Activated naive CD4-positive, alpha-beta T cell treated with anti-CD3 and anti-CD28 coated beads for 36 hours (primary cell): Measurements from ENCODE around the gene STAG2. TPM values are rescaled to one million over a fixed set of nuclear protein-coding genes. Genes with fewer than 3 reads are reported as not detected.
"Not testable (repeated sequence)": the region's sequence is repeated elsewhere in the genome, so short reads cannot be mapped to it uniquely, and the experiment has no call there.

Experiments used
- CTCF ChIA-PET: fragments of 350-600 bp; sonication (Branson Sonifier 250); formaldehyde crosslinking; loops from one replicate; lab custom pipeline; 2021; ENCODE audit warnings: antibody characterized with exemption; lab: Charles Lee
- DNase-seq: peaks from one replicate; pipeline ENCODE4 v3.0.0-alpha.2; 2020
- H3K27ac Mint-ChIP-seq: one replicate; pipeline ENCODE4 v1.8.0; 2021; ENCODE audit warnings: mild to moderate bottlenecking, mixed read lengths
- H3K27me3 Mint-ChIP-seq: one replicate; pipeline ENCODE4 v1.8.0; 2021; ENCODE audit warnings: low read depth, mixed read lengths
- H3K36me3 Mint-ChIP-seq: one replicate; pipeline ENCODE4 v1.8.0; 2021; ENCODE audit warnings: low read depth, mixed read lengths
- H3K4me1 Mint-ChIP-seq: one replicate; pipeline ENCODE4 v1.8.0; 2021; ENCODE audit warnings: low read depth, mixed read lengths
- H3K4me3 Mint-ChIP-seq: one replicate; pipeline ENCODE4 v1.8.0; 2021; ENCODE audit warnings: mild to moderate bottlenecking, moderate library complexity, mixed read lengths
- H3K9me3 Mint-ChIP-seq: one replicate; pipeline ENCODE4 v1.8.0; 2021; ENCODE audit warnings: mixed read lengths
- intact Hi-C: fragments of 100-400 bp; cut with micrococcal nuclease; formaldehyde crosslinking; loops from one replicate; pipeline ENCODE4 v1.15.1; 2023
- total RNA-seq, 2 experiments: library from RNA; stranded (reverse); gene quantifications; one replicate each; pipeline ENCODE4 v1.2.3, GENCODE V29; 2021

The STAG2 gene
- total RNA-seq, 2 experiments from 2014 or later, result 84.5 to 86.0 TPM

GRCh38 chrX:124084417-124084816, 122.9 kb downstream of the STAG2 start:
- CTCF ChIA-PET, H3K9me3 Mint-ChIP-seq, DNase-seq, H3K27ac Mint-ChIP-seq, H3K27me3 Mint-ChIP-seq, H3K4me3 Mint-ChIP-seq, intact Hi-C loops: not testable (repeated sequence)
- Mint-ChIP-seq H3K36me3 (peaks cover 25% of the 10 kb centered on the region), H3K4me1 (peaks cover 26% of the 10 kb centered on the region)

- Mint-ChIP-seq H3K9me3 (no peaks in the 10 kb centered on the region), H3K36me3 (peaks cover 26% of the 10 kb centered on the region), H3K4me1 (peaks cover 28% of the 10 kb centered on the region), H3K27ac (peak overlapping the region; percentile 46), H3K27me3 (no peaks in the 10 kb centered on the region), H3K4me3 (no peak overlapping the region)
- CTCF ChIA-PET, result no interaction called here
- no peak for DNase-seq
- intact Hi-C loops, result loop anchor here (5.0 kb wide), 2 partner anchors 208 to 302 kb away; no protein-coding TSS in a partner anchor
Measured at GRCh38 chrX:124085063-124085462, 123.6 kb downstream of the STAG2 start.

DNA sequence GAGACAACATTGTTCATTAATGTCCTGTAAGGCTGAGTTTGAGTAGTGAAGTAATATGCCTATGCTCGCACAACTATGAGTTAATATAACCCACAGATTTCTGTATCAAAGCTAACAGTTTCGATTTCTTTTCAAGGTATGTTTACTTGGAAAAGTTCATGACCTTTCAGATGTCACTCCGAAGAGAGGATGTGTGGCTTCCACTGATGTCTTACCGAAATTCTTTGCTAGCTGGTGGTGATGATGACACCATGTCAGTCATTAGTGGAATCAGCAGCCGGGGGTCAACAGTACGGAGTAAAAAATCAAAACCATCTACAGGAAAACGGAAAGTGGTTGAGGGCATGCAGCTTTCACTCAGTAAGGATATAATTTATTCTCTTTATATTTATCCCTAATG, 124.9 kb downstream of the STAG2 start:
- Mint-ChIP-seq H3K36me3 (peaks cover 25% of the 10 kb centered on the region), H3K9me3 (no peaks in the 10 kb centered on the region), H3K27ac (peak overlapping the region; percentile 83), H3K4me1 (peaks cover 28% of the 10 kb centered on the region), H3K4me3 (no peak overlapping the region), H3K27me3 (no peaks in the 10 kb centered on the region)
- CTCF ChIA-PET, result interaction anchor here (0.6 to 1.2 kb wide), 4 partner anchors 22 to 253 kb away, joined by 3 to 5 read pairs (median 3); no protein-coding TSS in a partner anchor
- DNase-seq, result peak; percentile 58
- intact Hi-C loops, result loop anchor here (1.0 to 5.0 kb wide), 7 partner anchors 22 to 301 kb away; no protein-coding TSS in a partner anchor

DNA sequence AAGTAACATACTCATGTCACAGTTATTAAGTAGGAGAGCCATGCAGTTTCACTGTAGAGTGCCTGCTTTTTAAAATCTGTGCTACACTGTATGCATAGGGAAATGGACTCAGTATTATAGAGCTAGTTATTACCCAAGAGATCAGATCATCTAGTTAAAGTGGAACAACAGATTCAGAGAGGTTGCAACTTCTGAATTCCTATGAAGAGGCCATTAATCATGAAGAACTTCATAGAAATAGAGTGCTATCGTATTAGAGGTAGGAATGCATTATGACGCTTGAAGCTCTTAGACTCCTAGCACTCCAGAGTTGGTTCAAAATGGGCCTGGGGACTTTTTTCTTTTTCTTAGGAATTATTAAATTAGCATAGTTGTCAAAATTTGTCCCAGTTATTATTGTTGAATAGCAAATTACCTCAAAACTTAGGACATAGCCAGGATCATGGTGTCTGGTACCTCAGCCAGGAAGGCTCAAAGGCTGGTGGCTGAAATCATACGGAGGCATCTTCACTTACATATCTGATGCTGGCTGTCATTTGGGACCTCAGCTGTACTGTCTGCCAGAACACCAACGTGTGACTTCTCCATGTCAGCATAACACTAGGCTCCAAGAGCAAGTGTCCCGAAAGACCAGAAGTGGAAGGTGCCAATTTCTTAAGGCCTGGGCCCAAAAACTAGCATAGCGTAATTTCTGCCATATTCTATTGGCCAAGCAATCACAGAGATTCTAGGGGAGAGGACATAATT, 125.7 kb downstream of the STAG2 start:
- intact Hi-C loops, result loop anchor here (1.0 to 5.0 kb wide), 7 partner anchors 23 to 300 kb away; no protein-coding TSS in a partner anchor
- no peaks in the 10 kb centered on the region for H3K9me3 Mint-ChIP-seq
- CTCF ChIA-PET, result interaction anchor here (0.6 to 1.2 kb wide), 4 partner anchors 23 to 254 kb away, joined by 3 to 5 read pairs (median 3); no protein-coding TSS in a partner anchor
- peak overlapping the region; percentile 83 for H3K27ac Mint-ChIP-seq
- H3K27me3 Mint-ChIP-seq, result no peaks in the 10 kb centered on the region
- no peak overlapping the region for H3K4me3 Mint-ChIP-seq
- H3K4me1 Mint-ChIP-seq, result peaks cover 25% of the 10 kb centered on the region
- peaks cover 24% of the 10 kb centered on the region for H3K36me3 Mint-ChIP-seq
- no peak for DNase-seq

DNA sequence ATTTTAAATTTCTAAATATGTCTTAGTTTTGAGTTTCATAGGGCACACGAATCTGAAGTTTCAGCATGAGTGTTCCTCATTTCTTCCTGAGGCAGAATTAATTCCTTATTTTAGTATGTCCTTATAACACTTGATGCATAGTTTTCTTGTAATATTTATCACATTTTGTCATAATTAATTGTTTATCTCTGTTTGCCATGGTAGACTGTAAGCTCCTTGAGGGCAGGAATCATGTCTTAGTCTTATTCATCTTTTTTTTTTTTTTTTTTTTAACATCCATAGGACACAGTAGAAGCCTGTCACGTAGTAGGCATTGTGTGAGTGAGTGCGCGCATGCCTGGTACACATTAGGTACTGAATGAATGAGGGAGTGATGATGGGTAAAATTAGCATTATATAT, 131.7 kb downstream of the STAG2 start:
- Mint-ChIP-seq H3K4me1 (peaks cover 8% of the 10 kb centered on the region), H3K27ac (no peak overlapping the region), H3K36me3 (peaks cover 25% of the 10 kb centered on the region), H3K27me3 (no peaks in the 10 kb centered on the region), H3K9me3 (no peaks in the 10 kb centered on the region), H3K4me3 (no peak overlapping the region)
- DNase-seq, result no peak
- intact Hi-C loops, result no loop called here
- CTCF ChIA-PET, result interaction anchor here (0.6 kb wide), 1 partner anchor 117 kb away, joined by 5 read pairs; no protein-coding TSS in a partner anchor

DNA sequence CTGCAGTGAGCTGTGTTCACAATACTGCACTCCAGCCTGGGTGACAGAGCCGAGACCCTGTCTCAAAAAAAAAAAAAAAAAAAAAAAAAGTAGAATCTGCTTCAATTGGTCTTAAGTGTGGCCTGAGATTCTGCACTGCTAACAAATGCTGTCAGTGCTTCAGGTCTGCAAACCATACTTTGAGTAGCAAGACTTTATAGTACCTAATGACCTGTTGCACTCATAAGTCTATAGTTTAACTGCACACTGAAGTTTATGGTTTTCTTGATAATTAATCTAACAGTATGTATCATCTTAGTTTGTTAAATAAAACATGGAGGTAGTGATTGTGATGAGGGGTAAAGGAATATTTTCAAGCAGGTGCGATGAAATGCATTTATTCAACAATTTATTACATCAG, 135.6 kb downstream of the STAG2 start:
- H3K4me1 Mint-ChIP-seq, result peaks cover 6% of the 10 kb centered on the region
- no peak for DNase-seq
- no peaks in the 10 kb centered on the region for H3K9me3 Mint-ChIP-seq
- H3K27ac Mint-ChIP-seq, result no peak overlapping the region
- no peak overlapping the region for H3K4me3 Mint-ChIP-seq
- no peaks in the 10 kb centered on the region for H3K27me3 Mint-ChIP-seq
- peaks cover 20% of the 10 kb centered on the region for H3K36me3 Mint-ChIP-seq
- intact Hi-C loops, result no loop called here
- CTCF ChIA-PET, result no interaction called here

- CTCF ChIA-PET, result interaction anchor here (0.7 to 1.0 kb wide), 5 partner anchors 8 to 242 kb away, joined by 3 to 4 read pairs (median 4); no protein-coding TSS in a partner anchor
- no peak for DNase-seq
- Mint-ChIP-seq H3K4me1 (peaks cover 6% of the 10 kb centered on the region), H3K36me3 (peaks cover 14% of the 10 kb centered on the region), H3K27ac (no peak overlapping the region), H3K27me3 (no peaks in the 10 kb centered on the region), H3K9me3 (no peaks in the 10 kb centered on the region), H3K4me3 (no peak overlapping the region)
- intact Hi-C loops, result no loop called here
Measured at GRCh38 chrX:124098089-124098488, 136.6 kb downstream of the STAG2 start.

- intact Hi-C loops, result no loop called here
- peaks cover 3% of the 10 kb centered on the region for H3K9me3 Mint-ChIP-seq
- peaks cover 10% of the 10 kb centered on the region for H3K36me3 Mint-ChIP-seq
- H3K4me1 Mint-ChIP-seq, result no peaks in the 10 kb centered on the region
- DNase-seq, result no peak
- H3K27ac Mint-ChIP-seq, result no peak overlapping the region
- H3K4me3 Mint-ChIP-seq, result no peak overlapping the region
- CTCF ChIA-PET, result no interaction called here
- H3K27me3 Mint-ChIP-seq, result no peaks in the 10 kb centered on the region
Measured at GRCh38 chrX:124103966-124104365, 142.5 kb downstream of the STAG2 start.

GRCh38 chrX:124104512-124104911, 143.0 kb downstream of the STAG2 start:
- intact Hi-C loops, H3K9me3 Mint-ChIP-seq, DNase-seq, H3K4me3 Mint-ChIP-seq, H3K27me3 Mint-ChIP-seq, H3K4me1 Mint-ChIP-seq, CTCF ChIA-PET, H3K36me3 Mint-ChIP-seq, H3K27ac Mint-ChIP-seq: not testable (repeated sequence)

DNA sequence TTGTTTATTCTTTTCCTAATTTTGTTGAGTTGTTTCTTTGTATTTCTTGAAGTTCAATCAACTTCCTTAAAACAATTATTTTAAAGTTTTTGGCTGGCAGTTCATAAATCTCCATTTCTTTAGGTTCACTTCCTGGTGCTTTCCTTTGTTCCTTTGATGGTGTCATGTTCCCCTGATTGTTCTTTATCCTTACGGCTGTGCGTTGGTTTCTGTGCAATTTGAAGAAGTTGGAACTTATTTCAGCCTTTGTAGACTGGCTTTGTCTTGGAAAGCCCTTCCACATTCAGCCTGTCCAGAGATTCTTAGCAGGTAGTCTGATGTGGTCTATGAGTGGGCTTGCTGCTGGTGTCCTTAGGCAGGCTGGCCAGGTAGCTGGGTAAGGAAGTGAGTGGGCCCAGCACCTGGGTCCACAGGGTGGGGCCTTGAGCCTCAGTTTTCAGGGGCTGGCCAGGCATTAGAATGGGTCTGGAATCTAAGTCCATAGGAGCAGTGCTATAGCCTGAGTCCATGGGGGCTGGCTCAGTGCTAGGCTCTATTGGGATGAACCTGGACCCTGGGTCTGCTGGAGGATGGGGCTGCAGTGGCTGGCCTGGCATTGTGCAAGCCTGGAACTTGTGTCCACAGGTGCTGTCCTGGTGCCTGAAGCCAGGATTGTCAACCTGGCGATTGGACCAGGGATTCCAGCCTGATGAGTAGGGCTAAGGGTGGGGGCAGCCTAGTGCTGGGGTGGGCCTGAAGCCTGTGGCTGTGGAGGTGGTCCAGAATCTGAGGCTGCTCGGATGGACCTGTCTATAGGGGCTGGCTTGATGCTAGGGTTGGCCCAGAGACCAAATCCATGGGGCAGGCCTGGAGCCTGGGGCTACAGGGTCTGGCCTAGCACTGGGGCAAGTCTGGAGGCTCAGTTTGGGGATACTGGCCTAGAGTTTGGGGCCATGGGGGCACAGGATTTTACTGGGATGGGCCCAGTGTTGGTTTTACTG, 152.4 kb downstream of the STAG2 start:
- Mint-ChIP-seq H3K27ac (no peak overlapping the region), H3K36me3 (peaks cover 4% of the 10 kb centered on the region), H3K9me3 (peaks cover 2% of the 10 kb centered on the region), H3K27me3 (no peaks in the 10 kb centered on the region), H3K4me1 (peaks cover 5% of the 10 kb centered on the region), H3K4me3 (no peak overlapping the region)
- intact Hi-C loops, result no loop called here
- no peak for DNase-seq
- CTCF ChIA-PET, result no interaction called here

DNA sequence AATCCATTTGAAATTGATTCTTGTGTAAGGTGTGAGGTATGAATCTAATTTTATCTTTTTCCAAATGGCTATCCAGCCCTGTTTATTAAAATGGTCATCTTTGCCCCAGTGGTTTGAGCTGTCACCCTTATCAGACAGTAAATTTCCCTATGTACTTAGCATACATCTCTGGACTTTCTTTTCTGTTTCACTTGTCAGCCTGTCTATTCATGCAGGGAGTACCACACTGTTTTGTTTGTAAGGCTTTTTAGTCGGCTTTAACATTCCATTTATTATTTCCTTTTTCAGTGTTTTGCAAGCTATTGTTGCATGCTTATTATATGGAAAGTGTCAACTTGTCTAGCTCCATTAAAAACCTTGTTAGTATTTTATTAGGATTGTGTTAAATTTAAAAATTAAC, 155.8 kb downstream of the STAG2 start:
- Mint-ChIP-seq H3K36me3 (no peaks in the 10 kb centered on the region), H3K9me3 (no peaks in the 10 kb centered on the region), H3K4me1 (peaks cover 5% of the 10 kb centered on the region), H3K27ac (no peak overlapping the region), H3K27me3 (no peaks in the 10 kb centered on the region), H3K4me3 (no peak overlapping the region)
- no peak for DNase-seq
- CTCF ChIA-PET, result no interaction called here
- intact Hi-C loops, result no loop called here

DNA sequence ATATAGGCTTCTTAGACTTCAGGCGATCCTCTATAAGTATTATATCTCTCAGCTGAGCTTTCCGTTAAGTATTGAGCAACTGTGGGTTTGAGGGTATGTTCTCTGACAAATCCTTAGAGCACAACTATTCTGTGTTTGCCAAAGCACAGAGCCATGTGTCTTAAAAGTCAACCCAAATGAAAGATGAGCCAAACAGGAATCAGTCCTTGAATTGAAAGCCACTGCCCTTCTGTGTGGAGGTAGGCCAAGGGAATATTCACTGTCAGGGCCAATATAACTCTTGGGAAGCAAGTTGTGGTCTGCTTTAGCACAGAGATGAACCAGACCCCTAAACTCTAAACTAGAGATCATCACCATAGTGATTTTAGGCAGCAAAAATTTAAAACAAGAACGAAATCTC, 164.0 kb downstream of the STAG2 start:
- no peaks in the 10 kb centered on the region for H3K27me3 Mint-ChIP-seq
- no peak overlapping the region for H3K27ac Mint-ChIP-seq
- H3K4me1 Mint-ChIP-seq, result no peaks in the 10 kb centered on the region
- no peaks in the 10 kb centered on the region for H3K9me3 Mint-ChIP-seq
- H3K36me3 Mint-ChIP-seq, result no peaks in the 10 kb centered on the region
- intact Hi-C loops, result no loop called here
- CTCF ChIA-PET, result interaction anchor here (1.2 kb wide), 1 partner anchor 26 kb away, joined by 3 read pairs; no protein-coding TSS in a partner anchor
- no peak for DNase-seq
- no peak overlapping the region for H3K4me3 Mint-ChIP-seq
